SK-N-SH (cell line): ENCODE results near the gene TUFM.

ENCODE experiments used
- CTCF ChIP-seq: fragments of 200-600 bp; sonication (generic); IDR thresholded peaks from 2 replicates; pipeline ENCODE4 v1.6.1; 2017; ENCODE audit warnings: antibody characterized with exemption, mild to moderate bottlenecking, moderate library complexity
- EZH2phosphoT487 ChIP-seq: fragments of 200-600 bp; sonication (generic); IDR thresholded peaks from 2 replicates; pipeline ENCODE4 v1.6.1; 2017; ENCODE audit warnings: low read depth, mixed run types, mild to moderate bottlenecking, antibody characterized with exemption, moderate library complexity, borderline replicate concordance
- MXI1 ChIP-seq: IDR thresholded peaks from 2 replicates; pipeline ENCODE4 v1.6.1; 2012; ENCODE audit warnings: mild to moderate bottlenecking, low read depth, low read length, improper control_type of control experiment
- NFIC ChIP-seq: IDR thresholded peaks from 2 replicates; pipeline ENCODE4 v1.4.0; 2012; ENCODE audit warnings: borderline replicate concordance
- YY1 ChIP-seq: IDR thresholded peaks from 2 replicates; pipeline ENCODE4 v1.4.0; 2012; ENCODE audit warnings: low read depth, mild to moderate bottlenecking

GRCh38 chr16:28879261-28879840, 33.2 kb upstream of the TUFM start:
- TF ChIP-seq CTCF (no peak), YY1 (no peak), EZH2phosphoT487 (no peak), MXI1 (no peak), NFIC (no peak)
